Ectodermal cell (in vitro differentiated cells): ENCODE data around the gene CSTF1.

ENCODE experiments used
- H3K27ac ChIP-seq: 2 replicates; pipeline ENCODE4 v1.7.0; 2013; ENCODE audit warnings: mild to moderate bottlenecking, low read depth, low read length; ENCODE audit not compliant: insufficient read depth, poor library complexity, severe bottlenecking
- H3K27me3 ChIP-seq: 2 replicates; pipeline ENCODE4 v1.7.0; 2013; ENCODE audit warnings: mild to moderate bottlenecking, low read length; ENCODE audit not compliant: insufficient read depth, control insufficient read depth, poor library complexity, severe bottlenecking
- H3K36me3 ChIP-seq: one replicate; pipeline ENCODE4 v1.7.0; 2013; ENCODE audit warnings: low read length; ENCODE audit not compliant: control insufficient read depth, insufficient read depth
- H3K4me1 ChIP-seq: one replicate; pipeline ENCODE4 v1.7.0; 2013; ENCODE audit warnings: low read length; ENCODE audit not compliant: control insufficient read depth, insufficient read depth
- H3K4me3 ChIP-seq: 2 replicates; pipeline ENCODE4 v1.7.0; 2013; ENCODE audit warnings: low read depth, low read length, control low read depth; ENCODE audit not compliant: insufficient read depth
- H3K9me3 ChIP-seq: 2 replicates; pipeline ENCODE4 v1.7.0; 2013; ENCODE audit warnings: mild to moderate bottlenecking, low read length, moderate library complexity; ENCODE audit not compliant: control insufficient read depth
- WGBS, 2 experiments: methylation state at CpG; one replicate each; pipeline ENCODE4 v1.1.7; 2013; ENCODE audit warnings: missing lambda C conversion rate in 2 of 2; 5-methylcytosine and 5-hydroxymethylcytosine counted together

Gene CSTF1

GRCh38 chr20:56353356-56353755, 39.1 kb upstream of the CSTF1 start:
- no peaks in the 10 kb centered on the region for H3K27me3 ChIP-seq
- H3K27ac ChIP-seq = no peak overlapping the region
- H3K4me1 ChIP-seq = peaks cover 4% of the 10 kb centered on the region
- no peaks in the 10 kb centered on the region for H3K9me3 ChIP-seq
- H3K4me3 ChIP-seq = no peak overlapping the region
- H3K36me3 ChIP-seq = no peaks in the 10 kb centered on the region
- WGBS, 2 experiments = 84 to 90% methylated on average over 4 of the region's 4 CpGs

GRCh38 chr20:56358070-56358469, 34.4 kb upstream of the CSTF1 start:
- no peak overlapping the region for H3K27ac ChIP-seq

GRCh38 chr20:56358600-56359211, 33.7 kb upstream of the CSTF1 start, which contains the start of gene FAM210B:
FAM210B (plus strand) TSS chr20:56358974; CDS start chr20:56359006, 32 bp downstream.
- H3K4me3 ChIP-seq = peak within 1 kb of the TSS; percentile 76
- H3K36me3 ChIP-seq = no peaks in the 10 kb centered on the region
- WGBS, 2 experiments = 1% methylated on average over 63 of the region's 63 CpGs
- H3K4me1 ChIP-seq = peaks cover 18% of the 10 kb centered on the region
- no peak within 1 kb of the TSS for H3K27ac ChIP-seq
- H3K9me3 ChIP-seq = no peaks in the 10 kb centered on the region
- H3K27me3 ChIP-seq = peaks cover 16% of the 10 kb centered on the region

More at GRCh38 chr20:56358070-56358469, 34.4 kb upstream of the CSTF1 start:
- H3K4me1 ChIP-seq = peaks cover 18% of the 10 kb centered on the region
- 83 to 88% methylated on average over 4 to 6 of the region's 6 CpGs for WGBS, 2 experiments
- no peaks in the 10 kb centered on the region for H3K9me3 ChIP-seq
- peaks cover 16% of the 10 kb centered on the region for H3K27me3 ChIP-seq
- H3K4me3 ChIP-seq = no peak overlapping the region
- no peaks in the 10 kb centered on the region for H3K36me3 ChIP-seq

GRCh38 chr20:56359212-56360132, 33.0 kb upstream of the CSTF1 start:
- Histone ChIP-seq H3K27me3 (peaks cover 16% of the 10 kb centered on the region), H3K36me3 (no peaks in the 10 kb centered on the region), H3K4me3 (peak overlapping the region; percentile 76), H3K27ac (no peak overlapping the region), H3K4me1 (peaks cover 18% of the 10 kb centered on the region), H3K9me3 (no peaks in the 10 kb centered on the region)
- 23 to 24% methylated on average over 51 of the region's 51 CpGs for WGBS, 2 experiments

GRCh38 chr20:56360133-56360907, 32.1 kb upstream of the CSTF1 start:
- WGBS, 2 experiments = 59 to 63% methylated on average over 13 to 14 of the region's 14 CpGs
- no peaks in the 10 kb centered on the region for H3K36me3 ChIP-seq
- H3K4me1 ChIP-seq = peaks cover 18% of the 10 kb centered on the region
- H3K27ac ChIP-seq = no peak overlapping the region
- H3K27me3 ChIP-seq = peaks cover 16% of the 10 kb centered on the region
- peak overlapping the region; percentile 76 for H3K4me3 ChIP-seq
- no peaks in the 10 kb centered on the region for H3K9me3 ChIP-seq

GRCh38 chr20:56360908-56361205, 31.6 kb upstream of the CSTF1 start:
- Histone ChIP-seq H3K27ac (no peak overlapping the region), H3K9me3 (no peaks in the 10 kb centered on the region), H3K36me3 (no peaks in the 10 kb centered on the region), H3K4me3 (no peak overlapping the region), H3K4me1 (peaks cover 18% of the 10 kb centered on the region), H3K27me3 (peaks cover 16% of the 10 kb centered on the region)
- WGBS, 2 experiments = 35 to 42% methylated on average over 8 of the region's 8 CpGs

- 92 to 95% methylated on average over 4 to 8 of the region's 8 CpGs for WGBS, 2 experiments
- H3K36me3 ChIP-seq = no peaks in the 10 kb centered on the region
Measured at GRCh38 chr20:56361900-56362299, 30.5 kb upstream of the CSTF1 start.

GRCh38 chr20:56362833-56363413, 29.5 kb upstream of the CSTF1 start:
- H3K4me1 ChIP-seq = peaks cover 18% of the 10 kb centered on the region
- no peaks in the 10 kb centered on the region for H3K36me3 ChIP-seq
- H3K9me3 ChIP-seq = no peaks in the 10 kb centered on the region
- H3K4me3 ChIP-seq = no peak overlapping the region
- no peak overlapping the region for H3K27ac ChIP-seq
- 75 to 82% methylated on average over 8 of the region's 8 CpGs for WGBS, 2 experiments
- H3K27me3 ChIP-seq = peaks cover 16% of the 10 kb centered on the region

More at GRCh38 chr20:56361900-56362299, 30.5 kb upstream of the CSTF1 start:
- peaks cover 16% of the 10 kb centered on the region for H3K27me3 ChIP-seq
- H3K4me1 ChIP-seq = peaks cover 18% of the 10 kb centered on the region
- H3K9me3 ChIP-seq = no peaks in the 10 kb centered on the region
- H3K27ac ChIP-seq = no peak overlapping the region
- H3K4me3 ChIP-seq = no peak overlapping the region

GRCh38 chr20:56363491-56363890, 29.0 kb upstream of the CSTF1 start:
- Histone ChIP-seq H3K27me3 (peaks cover 16% of the 10 kb centered on the region), H3K36me3 (no peaks in the 10 kb centered on the region), H3K4me3 (no peak overlapping the region), H3K4me1 (peaks cover 18% of the 10 kb centered on the region), H3K27ac (no peak overlapping the region), H3K9me3 (no peaks in the 10 kb centered on the region)
- 92 to 95% methylated on average over 6 of the region's 6 CpGs for WGBS, 2 experiments
